Measurements from ENCODE around the gene PTPRN2.

Gene PTPRN2

GRCh38 chr7:158373476-158374133, 214.0 kb downstream of the PTPRN2 start:
- H3K4me3 ChIP-seq (ENCODE audit: low read length in 2 of 2), result no peak overlapping the region
- H2AK5ac ChIP-seq (ENCODE audit: low read depth, low read length), result no peak overlapping the region
- no peak overlapping the region for H3K4ac ChIP-seq (ENCODE audit: low read length)
- no peak overlapping the region for H3K23ac ChIP-seq (ENCODE audit: low read depth, low read length, poor library complexity)
- H3K27me3 ChIP-seq (ENCODE audit: control insufficient read depth in 3 of 3, insufficient read depth in 3 of 3, low read depth in 1 of 3, low read length in 3 of 3), result peaks cover 0 to 10% (median 0%) of the 10 kb centered on the region in 3 experiments
- no peaks in the 10 kb centered on the region for H3K79me1 ChIP-seq (ENCODE audit: low read depth, low read length)
- H3K36me3 ChIP-seq (replicated peaks in 1 of 2; ENCODE audit: control insufficient read depth in 2 of 2, insufficient read depth in 2 of 2, low read length in 2 of 2), result no peaks in the 10 kb centered on the region
- no peaks in the 10 kb centered on the region for H3K4me1 ChIP-seq (ENCODE audit: control insufficient read depth in 2 of 2, insufficient read depth in 1 of 2, low read depth in 1 of 2, low read length in 2 of 2)
- no peak overlapping the region for H2BK12ac ChIP-seq (ENCODE audit: low read length)
- no peak overlapping the region for H3K9ac ChIP-seq (ENCODE audit: low read depth, low read length, poor library complexity)
- no peak overlapping the region for H2AFZ ChIP-seq (ENCODE audit: low read length)
- DNase-seq (ENCODE audit: low spot score), result no peak
- no peak overlapping the region for H4K91ac ChIP-seq (ENCODE audit: low read depth, low read length, poor library complexity)
- H3K14ac ChIP-seq (ENCODE audit: low read length), result no peak overlapping the region
- no peak overlapping the region for H2BK15ac ChIP-seq (ENCODE audit: low read length)
- no peak overlapping the region for H3K27ac ChIP-seq (replicated peaks; ENCODE audit: low read length)
- H4K8ac ChIP-seq (ENCODE audit: low read depth, low read length), result no peak overlapping the region
- no peak overlapping the region for H3K18ac ChIP-seq (ENCODE audit: low read length)
- H3K9me3 ChIP-seq (replicated peaks in 1 of 2; ENCODE audit: control insufficient read depth in 2 of 2, insufficient read depth in 1 of 2, low read depth in 1 of 2, low read length in 2 of 2), result no peaks in the 10 kb centered on the region
- H2BK120ac ChIP-seq (ENCODE audit: low read depth, low read length), result no peak overlapping the region
- H2BK5ac ChIP-seq (ENCODE audit: low read length), result no peak overlapping the region
- no peak overlapping the region for H3K4me2 ChIP-seq (ENCODE audit: insufficient read depth, low read length, poor library complexity, severe bottlenecking)
- no CpG with 5 or more reads among the region's 18 CpGs for WGBS, 2 donors (ENCODE audit: extremely low coverage in 2 of 2, insufficient read length in 2 of 2, insufficient replicate concordance in 1 of 2)

- no peak overlapping the region for H2BK5ac ChIP-seq (ENCODE audit: low read length)
- no peaks in the 10 kb centered on the region for H3K9me3 ChIP-seq (replicated peaks in 1 of 2; ENCODE audit: control insufficient read depth in 2 of 2, insufficient read depth in 1 of 2, low read depth in 1 of 2, low read length in 2 of 2)
Measured at GRCh38 chr7:158372400-158373342, 215.0 kb downstream of the PTPRN2 start.

GRCh38 chr7:158371856-158372255, 215.8 kb downstream of the PTPRN2 start:
- Histone ChIP-seq H2BK5ac (ENCODE audit: low read length) (no peak overlapping the region), H4K8ac (ENCODE audit: low read depth, low read length) (no peak overlapping the region), H3K4ac (ENCODE audit: low read length) (no peak overlapping the region), H3K18ac (ENCODE audit: low read length) (no peak overlapping the region), H2BK15ac (ENCODE audit: low read length) (no peak overlapping the region), H3K27me3 (ENCODE audit: control insufficient read depth in 3 of 3, insufficient read depth in 3 of 3, low read depth in 1 of 3, low read length in 3 of 3) (peaks cover 0 to 10% (median 0%) of the 10 kb centered on the region in 3 experiments), H2AFZ (ENCODE audit: low read length) (no peak overlapping the region), H3K23ac (ENCODE audit: low read depth, low read length, poor library complexity) (no peak overlapping the region), H2BK12ac (ENCODE audit: low read length) (no peak overlapping the region), H3K4me1 (ENCODE audit: control insufficient read depth in 2 of 2, insufficient read depth in 1 of 2, low read depth in 1 of 2, low read length in 2 of 2) (no peaks in the 10 kb centered on the region), H3K27ac (replicated peaks; ENCODE audit: low read length) (no peak overlapping the region), H3K4me3 (ENCODE audit: low read length in 2 of 2) (no peak overlapping the region), H3K9me3 (replicated peaks in 1 of 2; ENCODE audit: control insufficient read depth in 2 of 2, insufficient read depth in 1 of 2, low read depth in 1 of 2, low read length in 2 of 2) (no peaks in the 10 kb centered on the region), H3K79me1 (ENCODE audit: low read depth, low read length) (no peaks in the 10 kb centered on the region), H3K36me3 (replicated peaks in 1 of 2; ENCODE audit: control insufficient read depth in 2 of 2, insufficient read depth in 2 of 2, low read length in 2 of 2) (no peaks in the 10 kb centered on the region), H2AK5ac (ENCODE audit: low read depth, low read length) (no peak overlapping the region), H2BK120ac (ENCODE audit: low read depth, low read length) (no peak overlapping the region), H3K9ac (ENCODE audit: low read depth, low read length, poor library complexity) (no peak overlapping the region), H4K91ac (ENCODE audit: low read depth, low read length, poor library complexity) (no peak overlapping the region), H3K14ac (ENCODE audit: low read length) (no peak overlapping the region), H3K4me2 (ENCODE audit: insufficient read depth, low read length, poor library complexity, severe bottlenecking) (no peak overlapping the region)
- no CpG with 5 or more reads among the region's 17 CpGs for WGBS, 2 donors (ENCODE audit: extremely low coverage in 2 of 2, insufficient read length in 2 of 2, insufficient replicate concordance in 1 of 2)
- DNase-seq (ENCODE audit: low spot score), result no peak

More at GRCh38 chr7:158372400-158373342, 215.0 kb downstream of the PTPRN2 start:
- H3K14ac ChIP-seq (ENCODE audit: low read length), result no peak overlapping the region
- no peaks in the 10 kb centered on the region for H3K4me1 ChIP-seq (ENCODE audit: control insufficient read depth in 2 of 2, insufficient read depth in 1 of 2, low read depth in 1 of 2, low read length in 2 of 2)
- no peak overlapping the region for H3K27ac ChIP-seq (replicated peaks; ENCODE audit: low read length)
- no peak overlapping the region for H3K4ac ChIP-seq (ENCODE audit: low read length)
- no peak overlapping the region for H2AFZ ChIP-seq (ENCODE audit: low read length)
- H3K79me1 ChIP-seq (ENCODE audit: low read depth, low read length), result no peaks in the 10 kb centered on the region
- no peak overlapping the region for H3K18ac ChIP-seq (ENCODE audit: low read length)
- no peak overlapping the region for H3K23ac ChIP-seq (ENCODE audit: low read depth, low read length, poor library complexity)
- H2BK12ac ChIP-seq (ENCODE audit: low read length), result no peak overlapping the region
- no CpG with 5 or more reads among the region's 23 CpGs for WGBS, 2 donors (ENCODE audit: extremely low coverage in 2 of 2, insufficient read length in 2 of 2, insufficient replicate concordance in 1 of 2)
- no peak overlapping the region for H3K4me2 ChIP-seq (ENCODE audit: insufficient read depth, low read length, poor library complexity, severe bottlenecking)
- H4K8ac ChIP-seq (ENCODE audit: low read depth, low read length), result no peak overlapping the region
- H3K27me3 ChIP-seq (ENCODE audit: control insufficient read depth in 3 of 3, insufficient read depth in 3 of 3, low read depth in 1 of 3, low read length in 3 of 3), result peaks cover 0 to 10% (median 0%) of the 10 kb centered on the region in 3 experiments
- no peak overlapping the region for H3K4me3 ChIP-seq (ENCODE audit: low read length in 2 of 2)
- no peak overlapping the region for H2AK5ac ChIP-seq (ENCODE audit: low read depth, low read length)
- no peak overlapping the region for H2BK15ac ChIP-seq (ENCODE audit: low read length)
- no peaks in the 10 kb centered on the region for H3K36me3 ChIP-seq (replicated peaks in 1 of 2; ENCODE audit: control insufficient read depth in 2 of 2, insufficient read depth in 2 of 2, low read length in 2 of 2)
- no peak overlapping the region for H4K91ac ChIP-seq (ENCODE audit: low read depth, low read length, poor library complexity)
- no peak overlapping the region for H2BK120ac ChIP-seq (ENCODE audit: low read depth, low read length)
- no peak overlapping the region for H3K9ac ChIP-seq (ENCODE audit: low read depth, low read length, poor library complexity)
- DNase-seq (ENCODE audit: low spot score), result no peak

GRCh38 chr7:158369866-158370265, 217.8 kb downstream of the PTPRN2 start:
- no peaks in the 10 kb centered on the region for H3K36me3 ChIP-seq (replicated peaks in 1 of 2; ENCODE audit: control insufficient read depth in 2 of 2, insufficient read depth in 2 of 2, low read length in 2 of 2)

More at GRCh38 chr7:158369866-158370265, 217.8 kb downstream of the PTPRN2 start:
- Histone ChIP-seq H3K9ac (ENCODE audit: low read depth, low read length, poor library complexity) (no peak overlapping the region), H2AFZ (ENCODE audit: low read length) (no peak overlapping the region), H3K14ac (ENCODE audit: low read length) (no peak overlapping the region), H3K18ac (ENCODE audit: low read length) (peak overlapping the region; percentile 44), H2AK5ac (ENCODE audit: low read depth, low read length) (no peak overlapping the region), H3K4me3 (ENCODE audit: low read length in 2 of 2) (no peak overlapping the region), H3K27me3 (ENCODE audit: control insufficient read depth in 3 of 3, insufficient read depth in 3 of 3, low read depth in 1 of 3, low read length in 3 of 3) (peaks cover 0 to 10% (median 0%) of the 10 kb centered on the region in 3 experiments), H3K27ac (replicated peaks; ENCODE audit: low read length) (no peak overlapping the region), H3K23ac (ENCODE audit: low read depth, low read length, poor library complexity) (peak overlapping the region; percentile 43), H2BK15ac (ENCODE audit: low read length) (no peak overlapping the region), H3K4ac (ENCODE audit: low read length) (no peak overlapping the region), H4K8ac (ENCODE audit: low read depth, low read length) (no peak overlapping the region), H2BK5ac (ENCODE audit: low read length) (no peak overlapping the region), H3K9me3 (replicated peaks in 1 of 2; ENCODE audit: control insufficient read depth in 2 of 2, insufficient read depth in 1 of 2, low read depth in 1 of 2, low read length in 2 of 2) (no peaks in the 10 kb centered on the region), H3K4me1 (ENCODE audit: control insufficient read depth in 2 of 2, insufficient read depth in 1 of 2, low read depth in 1 of 2, low read length in 2 of 2) (peaks cover 0 to 2% of the 10 kb centered on the region in 2 donors), H4K91ac (ENCODE audit: low read depth, low read length, poor library complexity) (no peak overlapping the region), H2BK120ac (ENCODE audit: low read depth, low read length) (no peak overlapping the region), H2BK12ac (ENCODE audit: low read length) (no peak overlapping the region), H3K4me2 (ENCODE audit: insufficient read depth, low read length, poor library complexity, severe bottlenecking) (no peak overlapping the region), H3K79me1 (ENCODE audit: low read depth, low read length) (no peaks in the 10 kb centered on the region)
- no CpG with 5 or more reads among the region's 16 CpGs for WGBS, 2 donors (ENCODE audit: extremely low coverage in 2 of 2, insufficient read length in 2 of 2, insufficient replicate concordance in 1 of 2)
- no peak for DNase-seq (ENCODE audit: low spot score)
